Body of pancreas (tissue), 4 donors: ENCODE results near the gene ZNF200. TPM values are rescaled to one million over a fixed set of nuclear protein-coding genes. Genes with fewer than 3 reads are reported as not detected.
"Not testable (repeated sequence)": the region's sequence is repeated elsewhere in the genome, so short reads cannot be mapped to it uniquely, and the experiment has no call there.

ENCODE experiments used
- ATAC-seq: fragments of 150-250 bp; one replicate; pipeline ENCODE4 v1.9.1; 2016
- DNase-seq, 4 donors: peaks; one replicate each; pipeline ENCODE4 v3.0.0-alpha.2; 2019
- H3K27ac ChIP-seq, 4 donors: fragments of 200-600 bp; sonication (generic); 1 replicate in 3 of 4; 2 replicates in 1 of 4; pipeline versions ENCODE4 v1.5.1 to v1.6.1; 2016 to 2019; ENCODE audit warnings: mild to moderate bottlenecking in 1 of 4, mixed read lengths in 1 of 4, moderate library complexity in 1 of 4
- H3K27me3 ChIP-seq, 2 donors: fragments of 200-600 bp; sonication (generic); one replicate each; pipeline ENCODE4 v1.6.0; 2016; ENCODE audit warnings: mild to moderate bottlenecking in 1 of 2
- H3K36me3 ChIP-seq, 2 donors: fragments of 200-600 bp; sonication (generic); replicated peaks in 1 of 2; 2 replicates each; pipeline ENCODE4 v1.5.1; 2016; ENCODE audit warnings: low read depth in 2 of 2; ENCODE audit not compliant: insufficient read depth in 1 of 2
- H3K4me1 ChIP-seq: fragments of 200-600 bp; sonication (generic); one replicate; pipeline ENCODE4 v1.6.0; 2016
- H3K4me3 ChIP-seq, 2 donors: fragments of 200-600 bp; sonication (generic); 1 replicate in 1 of 2; 2 replicates in 1 of 2; pipeline ENCODE4 v1.5.1; 2016 to 2019
- H3K9me3 ChIP-seq, 3 donors: fragments of 200-600 bp; sonication (generic); 1 replicate in 2 of 3; 2 replicates in 1 of 3; pipeline ENCODE4 v1.5.1; 2016
- POLR2A ChIP-seq, 3 donors: fragments of 450-650 bp; IDR thresholded peaks; one replicate each; pipeline ENCODE4 v1.6.1; 2016; ENCODE audit warnings: antibody characterized with exemption in 3 of 3, mild to moderate bottlenecking in 2 of 3
- WGBS, 2 donors: methylation state at CpG; one replicate each; pipeline ENCODE4 v1.1.5; 2017; 5-methylcytosine and 5-hydroxymethylcytosine counted together
- intact Hi-C: fragments of 100-400 bp; cut with DNase I; formaldehyde crosslinking; loops from one replicate; pipeline ENCODE4 v1.15.1; 2023
- total RNA-seq, 2 donors: library from RNA; depleted of rRNA; stranded (reverse); fragments of >200 nt; gene quantifications; one replicate each; pipeline ENCODE4 v1.1.0, GENCODE V29; 2016
- TF ChIP-seq, protein P1 (sequence below), 7 experiments: fragments of 450-650 bp in 4 of 7; fragments of 200-600 bp in 3 of 7; sonication (generic) in 3 of 7; IDR thresholded peaks; one replicate each; pipeline ENCODE4 v1.5.1; 2016 to 2019; ENCODE audit warnings: antibody characterized with exemption in 7 of 7

ZNF200 gene
- total RNA-seq, 2 donors from 2014 or later, result 2.0 to 7.0 TPM

DNA sequence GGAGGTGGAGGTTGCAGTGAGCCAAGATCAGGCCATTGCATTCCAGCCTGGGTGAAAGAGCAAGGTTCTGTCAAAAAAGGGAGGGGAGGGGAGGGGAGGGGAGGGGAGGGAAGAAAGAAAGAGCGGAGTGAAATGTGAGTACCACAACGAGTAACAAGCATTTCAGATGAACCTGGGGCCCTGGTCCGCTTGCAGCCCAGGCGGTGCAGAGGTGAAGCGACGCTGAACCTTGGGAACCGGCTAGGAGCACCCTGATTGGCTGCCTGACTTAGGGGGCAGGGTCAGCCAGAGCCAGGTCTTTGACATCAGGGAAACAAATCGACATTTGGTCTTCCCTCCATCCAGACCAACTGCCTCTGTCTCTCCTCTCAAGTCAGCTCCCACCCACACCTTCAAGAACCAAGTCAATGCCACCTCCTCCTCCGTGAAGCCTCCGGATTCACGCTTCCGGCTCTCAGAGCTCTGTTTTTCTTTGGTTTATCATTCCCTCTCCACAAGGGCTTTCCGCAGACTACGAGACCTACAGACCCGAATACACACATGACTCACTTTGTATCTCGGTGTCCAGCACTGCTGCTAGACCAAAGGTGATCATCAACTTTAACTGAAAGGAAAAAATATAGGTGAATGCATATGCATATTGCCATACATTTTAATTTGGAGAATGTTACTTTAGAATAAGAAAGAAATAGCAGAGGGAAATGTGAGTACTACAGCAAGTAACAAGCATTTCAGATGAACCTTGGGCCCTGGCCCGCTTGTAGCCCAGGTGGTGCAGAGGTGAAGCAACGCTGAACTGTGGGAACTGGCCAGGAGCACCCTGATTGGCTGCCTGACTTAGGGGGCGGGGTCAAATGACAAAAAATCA lies 27.6 kb downstream of the ZNF200 start:
- H3K9me3 ChIP-seq, result peaks cover 0 to 4% (median 0%) of the 10 kb centered on the region in 3 donors
- ATAC-seq, result no peak
- H3K27me3 ChIP-seq, result no peaks in the 10 kb centered on the region
- H3K4me1 ChIP-seq, result no peaks in the 10 kb centered on the region
- intact Hi-C loops, result no loop called here
- H3K27ac ChIP-seq, result no peak overlapping the region
- no peak overlapping the region for H3K4me3 ChIP-seq
- 50 to 60% methylated on average over 17 to 18 of the region's 19 CpGs for WGBS, 2 donors
- H3K36me3 ChIP-seq, result no peaks in the 10 kb centered on the region
- DNase-seq, result no peak
- TF ChIP-seq, protein P1, sequence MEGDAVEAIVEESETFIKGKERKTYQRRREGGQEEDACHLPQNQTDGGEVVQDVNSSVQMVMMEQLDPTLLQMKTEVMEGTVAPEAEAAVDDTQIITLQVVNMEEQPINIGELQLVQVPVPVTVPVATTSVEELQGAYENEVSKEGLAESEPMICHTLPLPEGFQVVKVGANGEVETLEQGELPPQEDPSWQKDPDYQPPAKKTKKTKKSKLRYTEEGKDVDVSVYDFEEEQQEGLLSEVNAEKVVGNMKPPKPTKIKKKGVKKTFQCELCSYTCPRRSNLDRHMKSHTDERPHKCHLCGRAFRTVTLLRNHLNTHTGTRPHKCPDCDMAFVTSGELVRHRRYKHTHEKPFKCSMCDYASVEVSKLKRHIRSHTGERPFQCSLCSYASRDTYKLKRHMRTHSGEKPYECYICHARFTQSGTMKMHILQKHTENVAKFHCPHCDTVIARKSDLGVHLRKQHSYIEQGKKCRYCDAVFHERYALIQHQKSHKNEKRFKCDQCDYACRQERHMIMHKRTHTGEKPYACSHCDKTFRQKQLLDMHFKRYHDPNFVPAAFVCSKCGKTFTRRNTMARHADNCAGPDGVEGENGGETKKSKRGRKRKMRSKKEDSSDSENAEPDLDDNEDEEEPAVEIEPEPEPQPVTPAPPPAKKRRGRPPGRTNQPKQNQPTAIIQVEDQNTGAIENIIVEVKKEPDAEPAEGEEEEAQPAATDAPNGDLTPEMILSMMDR (IDR thresholded peaks at IDR 0.05), result no peak
- TF ChIP-seq POLR2A (IDR thresholded peaks at IDR 0.05), result no peak

GRCh38 chr16:3205939-3206338 lies 29.0 kb downstream of the ZNF200 start:
- H3K4me3 ChIP-seq, ATAC-seq, H3K27ac ChIP-seq, H3K36me3 ChIP-seq, H3K9me3 ChIP-seq, H3K27me3 ChIP-seq, DNase-seq, H3K4me1 ChIP-seq, intact Hi-C loops: not testable (repeated sequence)
- 40 to 46% methylated on average over 3 of the region's 3 CpGs for WGBS, 2 donors

DNA sequence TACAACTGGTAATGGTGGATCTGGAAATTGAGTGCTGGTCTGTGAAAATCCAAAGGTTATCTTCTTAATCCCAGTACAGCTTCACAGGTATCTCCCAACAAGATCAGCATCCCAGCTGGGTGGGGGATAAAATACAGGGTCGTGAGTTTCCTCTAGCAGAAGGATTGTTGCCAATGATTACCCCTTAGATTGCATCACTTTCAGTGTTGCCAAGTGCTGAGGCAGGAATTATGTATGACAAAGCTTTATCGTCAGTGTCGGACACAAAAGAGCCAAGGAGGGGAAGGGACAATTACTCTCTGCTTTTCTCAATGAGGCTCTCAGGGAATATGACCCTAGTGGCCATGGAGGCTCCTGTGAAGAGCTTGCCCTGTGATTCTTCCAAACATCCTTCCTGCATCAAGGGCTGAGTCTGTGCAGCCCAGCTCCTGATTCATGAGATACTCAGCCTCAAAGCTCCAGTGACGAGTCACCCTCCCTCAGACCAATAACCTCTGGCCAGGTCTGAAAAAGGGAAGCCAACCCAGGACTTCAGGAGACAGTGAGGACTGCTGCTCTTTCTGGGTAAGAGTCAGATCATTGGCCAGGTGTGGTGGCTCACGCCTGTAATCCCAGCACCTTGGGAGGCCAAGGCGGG lies 31.9 kb downstream of the ZNF200 start:
- intact Hi-C loops, result no loop called here
- TF ChIP-seq, protein P1 (IDR thresholded peaks at IDR 0.05), result no peak
- no peak for TF ChIP-seq POLR2A (IDR thresholded peaks at IDR 0.05)
- ATAC-seq (no peak), DNase-seq (no peak)
- Histone ChIP-seq H3K9me3 (peaks cover 0 to 4% (median 0%) of the 10 kb centered on the region in 3 donors), H3K4me1 (no peaks in the 10 kb centered on the region), H3K27me3 (no peaks in the 10 kb centered on the region), H3K4me3 (no peak overlapping the region), H3K27ac (no peak overlapping the region), H3K36me3 (no peaks in the 10 kb centered on the region)
- WGBS, 2 donors, result 54 to 57% methylated on average over 5 to 6 of the region's 6 CpGs

DNA sequence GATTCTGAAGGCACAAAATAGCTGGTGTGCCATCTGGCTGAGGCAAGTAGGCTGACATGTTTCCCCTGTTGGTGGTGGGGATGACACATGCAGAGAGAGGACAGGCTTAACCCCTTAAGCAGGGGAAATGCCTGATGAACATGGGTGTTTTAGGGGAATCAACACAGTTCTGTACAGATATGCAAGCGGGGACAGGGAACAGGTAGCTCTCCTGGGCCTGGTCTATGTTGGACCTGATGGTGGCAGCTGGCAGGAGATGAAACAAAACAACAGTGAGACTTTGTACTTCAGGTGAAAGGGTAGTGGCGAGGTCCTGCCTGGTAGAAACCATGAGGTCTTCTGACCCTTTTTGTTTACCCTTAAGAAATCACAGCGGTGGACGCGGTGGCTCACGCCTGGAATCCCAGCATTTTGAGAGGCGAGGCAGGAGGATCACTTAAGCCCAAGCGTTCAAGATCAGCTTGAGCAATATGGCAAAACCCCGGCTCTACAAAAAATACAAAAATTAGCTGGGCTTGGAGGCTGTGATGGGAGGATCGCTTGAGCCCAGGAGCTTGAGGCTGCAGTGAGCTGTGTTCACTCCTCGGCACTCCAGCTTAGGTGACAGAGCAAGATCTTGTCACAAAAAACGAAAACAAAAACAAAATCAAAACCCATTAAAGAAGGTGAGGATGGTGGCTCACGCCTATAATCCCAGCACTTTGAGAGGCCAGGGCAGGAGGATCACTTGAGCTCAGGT lies 36.5 kb downstream of the ZNF200 start:
- H3K27ac ChIP-seq, result no peak overlapping the region

GRCh38 chr16:3197694-3198333 lies 37.1 kb downstream of the ZNF200 start:
- intact Hi-C loops, H3K4me1 ChIP-seq, ATAC-seq, H3K9me3 ChIP-seq, H3K27me3 ChIP-seq, DNase-seq, H3K27ac ChIP-seq, H3K4me3 ChIP-seq, H3K36me3 ChIP-seq: not testable (repeated sequence)
- 54 to 63% methylated on average over 3 of the region's 3 CpGs for WGBS, 2 donors

More for the DNA sequence above, 36.5 kb downstream of the ZNF200 start:
- no peaks in the 10 kb centered on the region for H3K9me3 ChIP-seq
- WGBS, 2 donors, result 61 to 79% methylated on average over 13 of the region's 13 CpGs
- no peaks in the 10 kb centered on the region for H3K4me1 ChIP-seq
- DNase-seq (no peak), ATAC-seq (no peak)
- peaks cover 0 to under 1% of the 10 kb centered on the region in 2 donors for H3K27me3 ChIP-seq
- no peak overlapping the region for H3K4me3 ChIP-seq
- H3K36me3 ChIP-seq, result no peaks in the 10 kb centered on the region
- no peak for TF ChIP-seq POLR2A (IDR thresholded peaks at IDR 0.05)
- TF ChIP-seq, protein P1 (IDR thresholded peaks at IDR 0.05), result no peak
- intact Hi-C loops, result no loop called here
